ENCODE data around the gene RAB40C. TPM values are rescaled to one million over a fixed set of nuclear protein-coding genes. Genes with fewer than 3 reads are reported as not detected.
A peak's percentile ranks its signal among the peaks of the same experiment; 100 is the strongest.

Gene RAB40C
- total and polyA plus RNA-seq, 9 of the 15 experiments (the other 6 are each of a cell fraction or from before 2014, with no cell fraction given), result 0.17 to 23.4 (median 8.7) TPM

DNA sequence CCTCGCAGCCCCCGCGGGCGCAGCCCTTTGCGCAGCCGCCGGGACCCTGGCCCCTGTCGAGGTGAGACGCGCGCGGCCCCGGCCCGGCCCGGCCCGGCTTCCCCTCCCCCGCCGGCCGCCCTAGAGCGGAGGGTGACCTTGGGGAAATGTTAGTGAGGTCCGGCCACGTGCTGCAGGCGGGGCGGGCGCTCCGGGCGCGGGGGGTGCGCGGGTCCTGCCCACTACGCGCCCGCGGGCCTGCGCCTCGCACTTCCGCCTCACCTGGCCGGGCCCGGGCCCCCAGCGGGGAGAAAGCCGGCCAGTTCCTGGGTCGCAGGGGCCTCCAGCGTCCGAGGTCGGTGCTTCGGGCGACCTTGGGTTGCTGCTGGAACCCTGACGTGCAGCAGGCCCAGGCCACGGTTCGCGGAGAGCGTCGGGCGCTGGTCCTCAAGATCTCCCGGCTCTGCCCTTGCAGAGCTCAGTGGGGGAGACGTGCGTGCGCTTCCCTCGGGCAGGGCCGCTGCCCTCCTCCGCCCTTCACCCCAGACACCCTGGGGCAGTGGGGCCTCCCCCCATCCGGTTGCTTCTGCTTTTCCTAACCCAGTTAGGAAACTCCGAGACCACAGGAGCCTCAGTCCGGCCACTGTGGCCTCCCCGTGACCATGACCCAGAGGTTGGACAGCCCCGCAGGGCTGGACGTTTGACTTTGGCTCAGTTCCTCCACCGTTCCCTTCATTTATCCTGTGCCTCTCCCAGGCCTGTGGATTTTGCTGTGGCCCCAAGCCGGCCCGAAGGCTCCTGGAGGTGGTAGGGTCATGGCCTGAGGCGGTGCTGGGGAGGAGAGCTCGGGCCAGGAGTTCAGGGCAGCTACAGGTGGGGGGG lies 52.6 kb downstream of the RAB40C start (continued):
- TF ChIP-seq RBFOX2 (IDR thresholded peaks at IDR 0.05; ENCODE audit: low read depth, low read length) (peak; percentile 10), ZNF232 (CRISPR knock-in tag; IDR thresholded peaks at IDR 0.05) (peak; percentile 65), ZNF766 (CRISPR knock-in tag; conservative IDR thresholded peaks at IDR 0.05) (0 out of 2 replicates have a peak, but pooled peaks have one; percentile 2), ZEB2 (IDR thresholded peaks at IDR 0.05) (no peak), ZNF707 (CRISPR knock-in tag; conservative IDR thresholded peaks at IDR 0.05) (no peak), ETV6 (IDR thresholded peaks at IDR 0.05; ENCODE audit: borderline replicate concordance in 1 of 2, low read depth in 2 of 2, low read length in 1 of 2) (peak in 1 of 2 experiments; percentile 51; a peak in 1 of 4 replicates), ETV6 (CRISPR knock-in tag; IDR thresholded peaks at IDR 0.05; ENCODE audit: borderline replicate concordance) (no peak; the same call in 1 of the 2 replicates), CBX8 (IDR thresholded peaks at IDR 0.05; ENCODE audit: borderline replicate concordance, extremely low read depth, low read depth, low read length, poor library complexity, severe bottlenecking) (no peak), SMAD3 (CRISPR knock-in tag; conservative IDR thresholded peaks at IDR 0.05) (no peak), HNRNPLL (IDR thresholded peaks at IDR 0.05; ENCODE audit: low read depth, low read length, poor library complexity, severe bottlenecking) (no peak), SIX5 (IDR thresholded peaks at IDR 0.05; ENCODE audit: borderline replicate concordance in 1 of 2, insufficient read depth in 1 of 2, low read depth in 1 of 2, low read length in 2 of 2) (no peak), ZNF668 (CRISPR knock-in tag; IDR thresholded peaks at IDR 0.05) (no peak)
- TF ChIP-seq, protein P1, sequence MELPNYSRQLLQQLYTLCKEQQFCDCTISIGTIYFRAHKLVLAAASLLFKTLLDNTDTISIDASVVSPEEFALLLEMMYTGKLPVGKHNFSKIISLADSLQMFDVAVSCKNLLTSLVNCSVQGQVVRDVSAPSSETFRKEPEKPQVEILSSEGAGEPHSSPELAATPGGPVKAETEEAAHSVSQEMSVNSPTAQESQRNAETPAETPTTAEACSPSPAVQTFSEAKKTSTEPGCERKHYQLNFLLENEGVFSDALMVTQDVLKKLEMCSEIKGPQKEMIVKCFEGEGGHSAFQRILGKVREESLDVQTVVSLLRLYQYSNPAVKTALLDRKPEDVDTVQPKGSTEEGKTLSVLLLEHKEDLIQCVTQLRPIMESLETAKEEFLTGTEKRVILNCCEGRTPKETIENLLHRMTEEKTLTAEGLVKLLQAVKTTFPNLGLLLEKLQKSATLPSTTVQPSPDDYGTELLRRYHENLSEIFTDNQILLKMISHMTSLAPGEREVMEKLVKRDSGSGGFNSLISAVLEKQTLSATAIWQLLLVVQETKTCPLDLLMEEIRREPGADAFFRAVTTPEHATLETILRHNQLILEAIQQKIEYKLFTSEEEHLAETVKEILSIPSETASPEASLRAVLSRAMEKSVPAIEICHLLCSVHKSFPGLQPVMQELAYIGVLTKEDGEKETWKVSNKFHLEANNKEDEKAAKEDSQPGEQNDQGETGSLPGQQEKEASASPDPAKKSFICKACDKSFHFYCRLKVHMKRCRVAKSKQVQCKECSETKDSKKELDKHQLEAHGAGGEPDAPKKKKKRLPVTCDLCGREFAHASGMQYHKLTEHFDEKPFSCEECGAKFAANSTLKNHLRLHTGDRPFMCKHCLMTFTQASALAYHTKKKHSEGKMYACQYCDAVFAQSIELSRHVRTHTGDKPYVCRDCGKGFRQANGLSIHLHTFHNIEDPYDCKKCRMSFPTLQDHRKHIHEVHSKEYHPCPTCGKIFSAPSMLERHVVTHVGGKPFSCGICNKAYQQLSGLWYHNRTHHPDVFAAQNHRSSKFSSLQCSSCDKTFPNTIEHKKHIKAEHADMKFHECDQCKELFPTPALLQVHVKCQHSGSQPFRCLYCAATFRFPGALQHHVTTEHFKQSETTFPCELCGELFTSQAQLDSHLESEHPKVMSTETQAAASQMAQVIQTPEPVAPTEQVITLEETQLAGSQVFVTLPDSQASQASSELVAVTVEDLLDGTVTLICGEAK (IDR thresholded peaks at IDR 0.05), result 0 out of 2 replicates have a peak, but pooled peaks have one; percentile 44
- TF ChIP-seq, protein P1 (CRISPR knock-in tag; IDR thresholded peaks at IDR 0.05), result no peak
